HG02798 (cell line): Measurements from ENCODE around the gene SPAG16.
"Not testable (repeated sequence)": the region's sequence is repeated elsewhere in the genome, so short reads cannot be mapped to it uniquely, and the experiment has no call there.

ENCODE experiments used
- ATAC-seq: cut with Tn5 transposase; IDR thresholded peaks from one replicate; pipeline ENCODE4 v1.9.1; 2021; ENCODE audit warnings: mild to moderate bottlenecking; ENCODE audit not compliant: unreplicated experiment, poor library complexity

SPAG16 gene

DNA sequence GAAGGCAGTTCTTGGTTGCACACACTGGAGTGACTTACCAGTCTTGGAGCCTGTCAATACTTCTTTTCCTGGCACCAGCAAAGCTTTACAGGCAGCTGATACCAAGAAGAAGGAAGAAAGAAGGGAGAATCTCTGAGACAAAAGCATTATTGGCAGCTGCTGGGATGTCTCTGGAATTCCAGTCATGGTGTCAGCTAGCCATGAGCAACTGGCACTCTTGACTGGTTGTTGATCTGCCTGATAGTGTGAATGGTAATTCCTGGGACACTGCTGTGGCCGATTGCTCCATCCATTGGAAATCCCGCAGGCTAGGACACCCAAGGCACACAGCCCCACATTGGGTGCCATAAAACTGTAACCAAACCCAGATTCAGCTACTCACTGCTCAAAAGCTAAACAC is 17.8 kb upstream of the SPAG16 start:
- ATAC-seq, result no peak

DNA sequence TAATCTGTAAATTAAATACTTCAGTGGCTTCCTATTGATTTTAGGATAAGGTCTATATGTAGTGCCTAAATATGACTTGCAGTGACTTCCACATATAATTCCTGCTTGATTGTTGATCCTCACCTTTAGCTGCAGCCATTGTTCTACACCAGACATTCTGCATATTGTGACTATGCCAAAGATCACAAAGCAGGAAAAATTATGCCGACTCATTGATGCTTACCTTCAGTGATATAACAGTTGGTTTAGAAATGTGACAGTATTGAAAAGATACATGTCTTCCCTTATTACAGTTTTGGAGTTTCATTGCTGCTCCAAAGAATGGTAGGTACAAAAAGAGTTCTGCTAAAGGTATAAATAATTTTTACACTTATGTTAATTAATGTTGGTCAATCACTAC is 12.3 kb upstream of the SPAG16 start:
- no peak for ATAC-seq

DNA sequence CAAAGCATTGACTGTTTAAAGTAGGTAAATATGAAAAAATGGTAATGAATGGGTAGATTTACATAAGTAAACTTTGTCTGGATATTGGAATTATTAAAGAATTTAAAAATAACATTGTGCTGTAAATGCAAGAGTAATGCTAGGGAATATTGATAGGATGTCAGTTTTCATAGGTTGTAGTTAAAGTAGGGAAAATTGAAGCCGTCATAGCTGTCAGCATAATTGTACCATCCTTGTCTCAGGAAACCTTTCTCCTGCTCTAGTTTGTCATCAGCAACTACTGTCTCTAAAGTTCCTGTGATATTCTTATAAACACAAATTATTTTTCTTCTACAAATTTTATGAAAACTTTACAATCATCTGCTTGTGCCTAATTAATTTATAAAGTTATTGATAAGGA is 10.1 kb upstream of the SPAG16 start:
- no peak for ATAC-seq

DNA sequence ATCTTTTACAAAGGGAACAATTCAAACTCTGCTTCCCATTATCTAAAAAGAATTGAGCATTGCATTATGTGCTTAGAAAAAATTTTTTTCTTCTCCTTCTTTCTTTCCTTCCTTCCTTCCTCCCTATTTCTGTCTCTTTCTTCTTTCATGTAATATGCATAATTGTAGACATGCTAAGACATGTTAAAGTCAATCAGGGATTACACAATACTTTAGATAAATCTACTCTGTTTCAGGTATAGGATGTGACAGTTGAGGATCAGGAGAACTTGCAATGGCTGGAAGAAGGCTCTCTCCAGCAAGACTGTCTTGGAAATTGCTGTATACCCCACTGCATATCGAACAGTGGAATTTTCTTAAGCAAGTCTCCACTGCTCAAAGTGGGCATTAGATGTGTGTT is 9.0 kb upstream of the SPAG16 start:
- ATAC-seq, result no peak

DNA sequence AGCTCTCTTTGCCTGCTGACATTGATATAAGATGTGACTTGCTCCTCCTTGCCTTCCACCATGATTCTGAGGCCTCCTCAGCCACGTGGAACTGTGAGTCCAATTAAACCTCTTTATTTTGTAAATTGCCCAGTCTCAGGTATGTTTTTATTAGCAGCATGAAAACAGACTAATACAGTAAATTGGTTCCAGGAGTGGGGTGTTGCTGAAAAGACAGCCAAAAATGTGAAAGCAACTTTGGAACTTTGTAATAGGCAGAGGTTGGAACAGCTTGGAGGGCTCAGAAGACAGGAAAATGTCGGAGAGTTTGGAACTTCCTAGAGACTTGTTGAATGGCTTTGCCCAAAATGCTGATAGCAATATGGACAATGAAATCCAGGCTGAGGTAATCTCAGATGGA is 7.1 kb upstream of the SPAG16 start:
- not testable (repeated sequence) for ATAC-seq

DNA sequence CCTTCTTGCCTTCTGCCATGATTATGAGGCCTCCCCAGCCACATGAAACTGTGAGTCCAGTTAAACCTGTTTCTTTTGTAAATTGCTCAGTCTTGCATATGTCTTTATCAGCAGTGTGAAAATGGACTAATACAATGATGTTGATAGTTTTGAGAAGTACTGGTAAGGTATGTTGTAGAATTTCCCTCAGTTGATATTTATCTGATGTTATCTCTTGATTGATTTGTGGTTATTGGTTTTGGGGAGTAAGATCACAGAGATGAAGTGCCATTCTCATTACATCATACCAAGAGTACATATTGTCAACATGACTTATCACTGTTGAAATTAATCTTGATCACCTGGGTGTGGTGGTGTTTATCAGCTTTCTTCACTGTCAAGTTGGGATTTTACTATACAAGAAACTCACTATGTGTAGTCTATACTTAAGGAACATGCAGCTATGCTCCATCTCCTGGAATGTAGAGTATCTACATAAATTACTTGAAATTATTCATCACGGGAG is 5.1 kb upstream of the SPAG16 start:
- ATAC-seq, result no peak

DNA sequence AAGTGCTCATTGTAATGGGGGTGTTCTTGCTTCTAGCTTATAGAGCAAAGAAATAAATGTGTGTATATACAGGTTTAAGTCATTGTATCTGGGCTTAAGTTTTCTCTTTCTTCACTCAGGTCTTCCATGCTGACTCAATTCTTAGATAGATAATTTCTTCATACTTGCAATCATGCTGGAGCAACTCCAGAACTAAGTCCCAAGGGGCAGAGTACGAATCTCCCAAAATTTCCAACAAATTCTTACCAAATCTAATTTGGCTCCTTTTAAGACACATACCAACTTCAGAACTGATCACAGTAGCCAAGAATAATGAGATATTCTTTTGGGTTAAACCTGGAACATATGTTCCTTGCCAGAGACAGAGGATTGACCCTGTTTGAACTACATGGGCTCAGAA is 4.3 kb upstream of the SPAG16 start:
- ATAC-seq, result no peak

DNA sequence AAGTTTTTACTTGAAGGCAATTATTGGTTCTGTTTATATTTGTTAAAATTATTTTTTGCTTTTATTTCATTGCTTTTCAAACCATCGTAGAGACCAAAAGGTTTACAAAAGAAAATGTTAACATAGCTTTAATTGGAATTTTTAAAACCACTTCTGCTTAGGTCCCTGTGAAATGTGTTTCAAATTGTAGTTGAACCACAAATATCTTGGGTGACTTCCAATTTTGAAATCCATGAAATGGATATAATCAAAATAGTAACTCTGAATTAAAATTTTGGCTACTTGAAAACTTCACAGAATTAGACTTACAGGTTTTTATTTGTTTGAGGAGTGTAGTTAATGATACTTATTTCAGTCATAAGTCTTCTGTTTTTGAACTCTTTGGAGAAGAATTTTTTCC is 3.1 kb upstream of the SPAG16 start:
- ATAC-seq, result no peak

DNA sequence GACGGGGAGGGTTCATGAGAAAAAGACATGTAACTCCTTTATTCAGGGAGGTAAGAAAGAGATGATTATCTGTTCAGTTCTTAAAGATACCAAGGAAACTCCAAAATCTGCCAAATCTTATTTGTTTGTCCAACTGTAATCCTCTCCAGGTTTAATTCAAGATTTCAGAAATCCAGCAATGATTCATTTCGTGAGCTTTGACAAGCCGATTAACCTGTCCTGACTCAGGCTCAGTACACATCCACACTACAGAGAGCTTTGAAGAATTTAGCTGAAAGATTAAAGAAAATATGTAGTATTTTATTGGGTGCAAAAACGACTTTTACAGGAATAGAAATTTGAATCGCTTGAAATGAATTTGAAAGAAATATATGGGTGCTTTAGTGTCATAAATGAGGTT is 1.1 kb downstream of the SPAG16 start:
- ATAC-seq, result no peak

DNA sequence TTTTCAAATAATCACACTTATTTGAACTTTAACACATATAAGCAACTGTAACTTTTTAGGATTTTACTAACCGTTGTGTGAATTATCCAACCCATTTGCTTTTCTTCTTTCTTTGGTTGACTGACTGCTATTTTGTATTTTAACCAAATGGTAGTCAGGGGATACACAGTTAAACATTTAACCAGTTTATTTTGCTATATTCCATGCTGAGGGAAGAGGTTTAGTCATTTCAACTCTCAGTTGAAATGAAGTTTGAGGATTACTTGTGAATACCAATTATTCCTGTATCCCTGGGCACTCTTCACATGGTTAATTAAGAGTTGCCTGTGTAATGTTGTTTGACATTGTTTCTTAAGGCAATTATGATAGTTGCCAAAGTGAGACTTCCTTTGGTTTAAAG is 1.9 kb downstream of the SPAG16 start:
- no peak for ATAC-seq

DNA sequence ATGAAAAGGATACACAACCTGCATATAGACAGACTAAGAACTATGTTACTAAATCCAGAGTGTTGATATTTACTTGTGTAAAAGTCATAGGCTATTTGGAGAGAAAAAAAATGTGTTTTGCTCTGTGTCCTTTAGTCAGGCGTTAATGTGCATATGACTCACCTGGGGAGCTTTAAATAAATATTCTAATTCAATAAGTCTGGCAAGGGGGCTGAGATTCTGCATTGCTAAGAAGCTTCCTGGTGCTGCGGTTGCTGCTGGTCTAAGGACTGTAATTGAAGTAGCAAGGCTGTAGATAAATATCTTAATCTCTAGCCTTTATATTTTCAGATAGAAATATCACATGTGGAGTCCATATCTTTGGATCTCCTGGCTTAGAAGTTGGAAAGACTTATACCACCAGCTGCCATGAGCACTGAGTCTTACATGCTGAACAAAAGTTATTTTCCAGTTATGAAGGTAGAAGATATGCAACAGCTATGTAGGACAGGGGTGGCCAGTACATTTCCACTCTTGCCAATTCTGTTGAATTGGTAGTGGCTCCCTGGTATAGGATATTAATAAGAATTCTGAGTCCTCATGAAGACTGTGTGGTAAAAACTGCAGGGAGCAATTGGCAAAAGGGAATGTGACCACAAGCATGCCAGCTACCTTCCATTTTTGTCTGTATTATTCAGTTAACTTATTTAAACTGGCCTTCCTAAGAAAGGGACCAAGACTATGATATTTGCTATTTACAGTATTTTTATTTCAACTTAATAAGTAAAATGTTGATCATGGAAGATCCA is 4.8 kb downstream of the SPAG16 start:
- ATAC-seq, result no peak

DNA sequence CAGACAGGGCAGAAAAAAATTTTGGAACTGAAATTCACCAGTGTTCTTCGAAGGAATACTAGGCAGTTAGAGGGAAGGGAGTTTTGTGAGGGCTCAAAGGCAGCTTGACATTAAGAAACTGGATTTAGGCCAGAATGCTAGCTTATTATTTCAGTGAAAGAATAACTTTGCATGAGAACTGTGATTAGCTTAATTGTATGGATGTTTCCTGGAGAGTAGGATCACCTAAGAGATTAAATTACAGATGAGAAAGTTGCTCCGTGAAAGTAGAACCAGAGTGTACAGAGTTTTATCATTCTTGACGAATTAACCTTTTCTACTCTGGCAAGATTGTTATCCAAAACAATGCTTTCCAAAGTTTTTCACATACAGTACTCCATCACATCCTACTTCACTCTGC is 6.2 kb downstream of the SPAG16 start:
- no peak for ATAC-seq

DNA sequence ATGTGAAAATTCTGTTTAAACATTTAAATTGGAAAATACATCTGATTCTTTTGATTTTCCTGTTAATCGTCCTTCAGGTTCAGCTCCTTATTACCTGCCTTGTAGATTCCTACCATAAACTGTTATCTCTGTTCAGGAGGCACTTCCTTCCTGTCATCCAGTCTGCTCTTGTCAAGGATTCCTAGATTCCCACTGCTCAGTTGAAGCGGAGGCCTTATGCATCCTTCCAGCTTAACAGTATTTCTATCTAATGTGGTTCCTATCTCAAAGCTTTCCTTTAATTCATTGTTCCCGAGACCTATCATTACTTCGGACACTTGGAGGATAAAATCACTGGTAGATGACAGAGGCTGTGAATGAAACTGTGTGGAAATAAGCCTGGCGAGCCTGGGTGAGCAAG is 12.0 kb downstream of the SPAG16 start:
- no peak for ATAC-seq

DNA sequence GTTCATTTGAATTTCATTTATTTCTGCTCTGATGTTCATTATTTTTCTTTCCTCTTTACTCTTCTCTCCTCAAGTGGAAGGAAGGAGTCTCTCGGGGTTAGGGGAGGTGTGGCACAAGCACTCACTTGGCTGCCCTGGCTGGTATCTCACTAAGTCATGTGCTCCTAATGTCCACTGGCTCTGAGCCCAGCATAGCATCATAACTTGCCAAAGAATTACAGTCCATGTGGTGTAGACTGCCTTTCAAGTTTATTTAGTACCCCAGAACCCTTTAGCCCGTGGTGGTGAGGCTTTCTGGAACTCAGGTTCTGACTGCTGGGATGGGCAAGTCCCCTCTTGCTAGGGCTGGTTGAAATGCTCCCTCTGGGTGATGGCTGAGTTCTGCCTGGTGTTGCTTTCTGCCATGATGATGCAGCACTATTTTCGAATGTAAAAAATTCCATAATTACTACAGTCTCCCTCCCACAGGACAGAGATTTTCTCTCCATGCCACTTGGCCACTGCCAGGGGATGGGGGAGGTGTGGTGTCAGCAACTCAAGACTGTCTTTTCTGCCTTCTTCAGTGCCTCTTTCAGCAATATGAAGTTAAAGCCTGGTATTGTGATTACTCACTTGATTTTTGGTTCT is 22.2 kb downstream of the SPAG16 start:
- no peak for ATAC-seq

DNA sequence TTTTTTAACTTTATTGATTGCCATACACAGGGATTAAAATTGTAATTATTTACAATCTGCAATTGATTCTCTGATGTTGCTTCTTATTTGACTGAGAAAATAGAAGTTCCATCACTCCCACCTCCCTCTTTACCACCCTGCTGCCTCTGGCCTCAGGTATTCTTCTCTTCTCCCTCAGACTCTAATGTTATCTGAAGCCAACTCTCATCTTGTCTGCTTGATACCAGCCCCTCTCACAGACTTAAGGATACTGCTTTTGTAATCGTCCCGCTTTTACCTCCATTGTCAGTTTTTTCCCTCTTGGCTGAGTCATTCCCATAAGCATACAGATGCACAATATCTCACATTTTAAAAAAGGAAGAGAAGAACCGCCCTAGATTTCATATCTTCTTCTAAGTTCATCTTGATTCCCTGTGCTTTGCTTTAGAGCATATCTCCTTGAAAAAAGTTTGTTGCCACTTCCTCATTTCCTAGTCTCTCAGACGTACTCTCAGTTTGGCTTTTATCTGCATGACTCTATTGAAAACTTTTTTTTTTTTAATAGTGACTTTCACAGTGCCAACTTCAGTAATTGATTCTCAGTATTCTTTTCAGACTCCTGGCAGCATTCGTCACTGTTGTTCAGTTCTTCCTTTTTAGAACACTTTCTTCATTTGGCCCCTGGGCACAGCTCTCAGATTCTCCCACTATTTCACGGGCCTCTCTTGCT is 31.1 kb downstream of the SPAG16 start:
- ATAC-seq, result no peak

DNA sequence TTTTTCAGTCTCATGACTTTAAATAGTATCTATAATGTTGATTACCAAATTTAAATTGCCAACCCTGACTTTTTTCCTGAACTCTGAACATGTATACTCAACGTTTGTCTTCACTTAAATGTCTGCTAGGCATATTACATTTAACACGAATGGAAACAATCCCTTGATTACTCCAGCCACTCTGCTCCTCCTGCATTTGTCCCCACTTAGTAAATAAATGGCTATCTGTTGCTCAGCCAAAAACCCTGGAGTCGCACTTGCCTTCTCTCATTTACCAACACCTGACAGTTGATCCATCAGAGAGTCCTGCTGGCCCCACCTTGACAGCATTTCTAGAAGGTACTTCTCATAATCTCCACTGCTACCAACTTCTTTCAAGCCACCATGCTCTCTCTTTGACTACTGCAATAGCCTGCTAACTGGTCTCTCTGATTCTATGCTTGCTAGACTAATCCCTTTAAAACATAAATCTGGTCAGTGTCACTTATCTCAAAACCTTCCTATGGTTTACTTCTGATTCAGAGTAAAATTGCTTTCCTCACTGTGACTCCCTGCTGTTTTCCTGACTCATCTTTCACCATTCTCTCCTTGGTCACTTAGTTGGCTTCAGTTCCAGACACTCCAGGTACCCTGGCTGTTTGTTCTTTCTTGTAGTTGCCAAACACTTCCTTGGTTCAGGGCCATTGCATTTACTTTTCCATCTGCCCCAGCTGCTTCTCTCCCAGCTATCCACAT is 31.9 kb downstream of the SPAG16 start:
- no peak for ATAC-seq

DNA sequence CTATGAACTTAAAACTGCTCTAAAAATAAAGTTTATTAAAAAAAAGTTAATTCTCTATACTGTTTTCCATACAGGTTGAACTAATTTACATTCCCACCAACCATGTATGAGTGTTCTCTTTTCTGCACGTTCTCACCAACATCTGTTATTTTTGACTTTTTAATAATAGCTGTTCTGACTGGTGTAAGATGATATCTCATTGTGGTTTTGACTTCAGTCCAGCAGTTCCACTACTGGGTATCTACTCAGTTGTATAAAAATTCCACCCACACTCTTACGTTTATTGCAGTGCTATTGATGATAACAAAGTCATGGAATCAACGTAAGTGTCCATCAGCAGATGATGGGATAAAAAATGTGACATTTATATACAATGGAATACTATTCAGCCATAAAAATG is 33.7 kb downstream of the SPAG16 start:
- no peak for ATAC-seq

DNA sequence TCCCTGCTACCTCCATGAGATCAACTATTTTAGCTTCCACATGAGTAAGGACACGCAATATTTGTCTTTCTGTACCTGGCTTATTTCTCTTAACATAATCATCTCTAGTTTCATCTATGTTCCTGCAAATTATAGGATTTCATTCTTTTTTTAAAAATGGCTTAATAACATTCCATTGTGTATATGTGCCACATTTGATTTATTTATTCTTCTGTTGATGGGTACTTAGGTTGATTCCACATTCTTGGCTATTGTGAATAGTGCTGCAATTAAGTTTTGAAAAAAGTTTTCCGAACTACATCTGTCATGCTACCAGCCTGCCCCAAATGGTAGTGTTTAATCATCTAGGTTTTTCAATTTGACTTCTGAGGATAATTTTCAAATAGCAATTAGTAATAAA is 36.3 kb downstream of the SPAG16 start:
- ATAC-seq, result no peak

DNA sequence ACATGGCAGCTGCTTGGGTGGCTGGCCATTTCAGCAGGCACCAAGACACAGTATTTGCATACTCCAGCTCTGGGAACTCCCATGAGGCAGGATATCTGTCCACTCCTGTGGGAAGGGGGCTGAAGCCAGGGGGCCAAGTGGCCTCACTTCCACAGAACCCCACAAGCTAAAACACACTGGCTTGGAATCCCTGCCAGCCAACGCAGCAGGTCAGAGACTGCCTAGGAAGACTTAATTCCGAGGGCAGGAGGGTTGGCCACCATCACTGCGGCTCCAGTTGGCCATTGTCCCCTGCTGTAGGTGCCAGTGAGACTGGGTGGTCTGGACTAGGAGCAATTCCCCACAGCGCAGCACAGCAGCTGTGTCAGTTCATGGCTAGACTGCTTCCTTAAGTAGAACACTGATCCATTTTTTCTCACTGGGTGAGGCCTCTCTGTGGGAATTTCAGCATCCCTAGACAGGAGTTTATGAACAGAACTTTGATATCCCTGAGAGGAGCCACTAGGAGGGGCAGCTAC is 52.0 kb downstream of the SPAG16 start:
- no peak for ATAC-seq

DNA sequence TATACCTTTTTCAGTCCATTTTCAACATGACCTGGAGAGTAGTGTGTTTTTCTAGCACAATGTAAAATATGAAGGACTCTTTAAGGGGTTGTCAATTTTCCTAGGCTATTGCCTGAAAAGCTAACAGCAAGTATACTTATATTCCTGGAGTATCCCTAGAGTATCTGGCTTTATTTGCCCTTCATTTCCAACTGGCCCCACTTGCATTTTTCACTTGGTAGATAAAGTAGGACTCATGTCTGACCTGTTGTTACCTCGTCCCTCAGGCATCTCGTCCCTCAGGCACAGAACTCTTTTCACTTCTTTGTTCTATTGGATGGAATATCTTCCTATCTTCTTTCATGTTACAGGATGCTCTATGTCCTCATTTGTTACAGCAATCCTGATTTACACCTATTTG is 69.2 kb downstream of the SPAG16 start:
- ATAC-seq, result no peak

DNA sequence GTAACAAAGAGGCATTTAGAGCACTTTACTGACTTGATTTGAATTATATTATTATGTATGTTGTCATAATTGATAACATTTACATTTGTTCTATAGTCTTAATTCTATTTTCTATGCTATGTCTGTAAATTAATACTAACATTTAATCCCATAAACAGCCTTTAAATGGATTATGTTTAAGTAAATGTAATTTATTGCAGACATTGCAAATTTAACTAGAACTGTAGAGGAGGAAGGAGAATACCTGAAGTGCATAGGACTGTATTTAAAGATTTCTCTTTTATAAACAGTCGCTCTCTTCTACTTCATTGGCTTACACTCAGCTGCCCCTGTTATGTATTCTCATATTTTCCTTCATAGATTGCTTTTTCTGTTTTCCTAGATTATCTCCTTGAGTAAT is 92.4 kb downstream of the SPAG16 start:
- ATAC-seq, result no peak
